GM12892 (cell line): ENCODE results near the gene ATRNL1.
"Not testable (repeated sequence)": the region's sequence is repeated elsewhere in the genome, so short reads cannot be mapped to it uniquely, and the experiment has no call there.

Source experiments
- DNase-seq: peaks from one replicate; pipeline ENCODE4 v3.0.0; 2011; ENCODE audit not compliant: insufficient read length
- FAIRE-seq: peaks from 2 replicates; lab custom pipeline; 2011; peaks lifted over from hg19 to GRCh38; lab: Jason Lieb, UNC
- POLR2A ChIP-seq: IDR thresholded peaks from 2 replicates; pipeline ENCODE4 v1.6.1; 2011; ENCODE audit warnings: low read depth, low read length, control low read depth
- POLR2AphosphoS5 ChIP-seq: IDR thresholded peaks from 2 replicates; pipeline ENCODE4 v1.6.1; 2011; ENCODE audit warnings: low read depth, low read length, control low read depth
- TAF1 ChIP-seq: IDR thresholded peaks from 2 replicates; pipeline ENCODE4 v1.6.1; 2011; ENCODE audit warnings: low read depth, mild to moderate bottlenecking, control low read depth, low read length, borderline replicate concordance

Gene ATRNL1

GRCh38 chr10:115094416-115095140, 1.4 kb downstream of the ATRNL1 start:
- DNase-seq (no peak), FAIRE-seq (peak; percentile 66)
- TF ChIP-seq POLR2A (no peak), POLR2AphosphoS5 (no peak), TAF1 (no peak)

GRCh38 chr10:115095758-115096157, 2.6 kb downstream of the ATRNL1 start:
- no peak for DNase-seq
- no peak for TF ChIP-seq TAF1
- no peak for TF ChIP-seq POLR2A
- TF ChIP-seq POLR2AphosphoS5: no peak
- no peak for FAIRE-seq

- DNase-seq (no peak), FAIRE-seq (no peak)
- TF ChIP-seq POLR2AphosphoS5: no peak
- TF ChIP-seq TAF1: no peak
- TF ChIP-seq POLR2A: no peak
Measured at GRCh38 chr10:115103700-115104099, 10.5 kb downstream of the ATRNL1 start.

GRCh38 chr10:115105411-115105810, 12.2 kb downstream of the ATRNL1 start:
- not testable (repeated sequence) for FAIRE-seq, DNase-seq

- no peak for FAIRE-seq
- no peak for DNase-seq
- TF ChIP-seq POLR2AphosphoS5 (no peak), TAF1 (no peak), POLR2A (no peak)
Measured at GRCh38 chr10:115107830-115108229, 14.7 kb downstream of the ATRNL1 start.

GRCh38 chr10:115117301-115117700, 24.1 kb downstream of the ATRNL1 start:
- TF ChIP-seq POLR2A (no peak), POLR2AphosphoS5 (no peak), TAF1 (no peak)
- FAIRE-seq (peak; percentile 70), DNase-seq (no peak)

- FAIRE-seq: peak; percentile 80
- TF ChIP-seq POLR2A: no peak
- no peak for TF ChIP-seq POLR2AphosphoS5
- no peak for TF ChIP-seq TAF1
- DNase-seq: no peak
Measured at GRCh38 chr10:115118346-115118745, 25.2 kb downstream of the ATRNL1 start.

- TF ChIP-seq TAF1 (no peak), POLR2AphosphoS5 (no peak), POLR2A (no peak)
- no peak for DNase-seq
- FAIRE-seq: no peak
Measured at GRCh38 chr10:115125505-115125904, 32.3 kb downstream of the ATRNL1 start.

- FAIRE-seq (no peak), DNase-seq (no peak)
Measured at GRCh38 chr10:115129752-115130151, 36.6 kb downstream of the ATRNL1 start.

GRCh38 chr10:115136616-115137015, 43.5 kb downstream of the ATRNL1 start:
- TF ChIP-seq POLR2A (no peak), TAF1 (no peak), POLR2AphosphoS5 (no peak)
- DNase-seq (no peak), FAIRE-seq (no peak)

More at GRCh38 chr10:115129752-115130151, 36.6 kb downstream of the ATRNL1 start:
- TF ChIP-seq POLR2AphosphoS5 (no peak), POLR2A (no peak), TAF1 (no peak)

- FAIRE-seq (no peak), DNase-seq (no peak)
- TF ChIP-seq POLR2A (no peak), POLR2AphosphoS5 (no peak), TAF1 (no peak)
Measured at GRCh38 chr10:115141254-115141653, 48.1 kb downstream of the ATRNL1 start.

- no peak for DNase-seq
- TF ChIP-seq POLR2AphosphoS5: no peak
- TF ChIP-seq TAF1: no peak
- no peak for TF ChIP-seq POLR2A
- no peak for FAIRE-seq
Measured at GRCh38 chr10:115157357-115157756, 64.2 kb downstream of the ATRNL1 start.
